ENCODE measurements around the gene SCRN2.
A peak's percentile ranks its signal among the peaks of the same experiment; 100 is the strongest.

Gene SCRN2

GRCh38 chr17:47843391-47843730 lies 2.3 kb upstream of the SCRN2 start:
- H3K9ac ChIP-seq, result peak overlapping the region in 1 of 11 experiments; percentile 28; a peak in 2 of 22 replicates
- peak overlapping the region in 6 of 11 experiments; percentile 7 to 30 (median 26); a peak in 9 of 22 replicates for H3K4me2 ChIP-seq
- peaks cover 43 to 51% (median 49%) of the 10 kb centered on the region in 11 experiments for H3K27me3 ChIP-seq
- H3K4me1 ChIP-seq, result peaks cover 16 to 38% (median 28%) of the 10 kb centered on the region in 10 experiments
- TF ChIP-seq Cebpa-rat (IDR thresholded peaks at IDR 0.05), result no peak
- no peak overlapping the region for H3K27ac ChIP-seq
- H3K4me3 ChIP-seq, result no peak overlapping the region
- peaks cover 0 to 12% (median 4%) of the 10 kb centered on the region in 11 experiments; a peak in 15 of 22 replicates for H3K36me3 ChIP-seq
- peaks cover 0 to 36% (median 0%) of the 10 kb centered on the region in 11 experiments; a peak in 11 of 22 replicates for H4K20me1 ChIP-seq
- no peaks in the 10 kb centered on the region for H3K9me3 ChIP-seq (replicated peaks in 1 of 11)

DNA sequence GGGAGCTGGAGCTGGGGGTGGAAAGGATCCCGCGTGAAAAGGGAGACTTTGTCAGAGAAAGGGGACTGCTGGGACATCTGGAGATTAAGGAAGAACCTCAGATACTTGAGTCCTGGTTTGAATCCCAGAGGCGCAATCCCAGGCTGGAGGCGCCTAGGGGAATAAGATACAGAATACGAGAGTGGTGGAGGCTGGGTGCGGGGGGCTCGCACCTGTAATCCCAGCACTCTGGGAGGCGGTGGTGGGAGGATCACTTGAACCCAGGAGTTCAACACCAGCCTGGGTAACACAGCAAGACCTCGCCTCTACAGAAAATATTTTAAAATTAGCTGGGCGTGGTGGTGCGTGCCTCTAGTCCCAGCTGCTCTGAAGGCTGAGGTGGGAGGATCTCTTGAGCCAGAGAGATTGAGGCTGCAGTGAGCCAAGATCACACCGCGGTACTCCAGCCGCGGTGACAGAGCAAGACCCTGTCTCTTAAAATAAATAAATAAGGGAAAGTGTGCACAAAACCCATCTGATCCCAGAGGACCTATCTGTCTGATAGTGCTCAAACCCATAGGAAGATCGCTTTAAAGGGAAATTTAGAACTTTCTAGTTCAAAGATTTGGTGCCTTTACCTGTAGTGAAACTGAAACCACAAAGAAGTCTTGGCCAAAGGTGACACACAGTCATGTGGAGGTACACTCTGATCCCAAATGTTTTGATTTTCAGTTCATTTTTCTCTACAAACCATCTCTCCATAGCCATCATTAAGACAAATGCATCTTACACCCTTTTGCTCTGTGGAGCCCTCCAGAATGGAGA lies 617 bp upstream of the SCRN2 start:
- H3K27me3 ChIP-seq, result peaks cover 27 to 35% (median 32%) of the 10 kb centered on the region in 11 experiments
- peaks cover 0 to 28% (median under 1%) of the 10 kb centered on the region in 11 experiments; a peak in 9 of 22 replicates for H4K20me1 ChIP-seq
- H3K27ac ChIP-seq, result peak overlapping the region in 9 of 11 experiments; percentile 49 to 73 (median 67); a peak in 12 of 22 replicates
- H3K4me2 ChIP-seq, result peak overlapping the region; percentile 92 to 99 (median 97); a peak in 20 of 22 replicates
- TF ChIP-seq Cebpa-rat (IDR thresholded peaks at IDR 0.05), result no peak
- H3K4me3 ChIP-seq, result peak overlapping the region in 9 of 10 experiments; percentile 74 to 85 (median 80); a peak in 16 of 20 replicates
- peaks cover 24 to 55% (median 45%) of the 10 kb centered on the region in 10 experiments for H3K4me1 ChIP-seq
- peaks cover 0 to 29% (median 17%) of the 10 kb centered on the region in 11 experiments; a peak in 18 of 22 replicates for H3K36me3 ChIP-seq
- H3K9me3 ChIP-seq (replicated peaks in 1 of 11), result no peaks in the 10 kb centered on the region
- peak overlapping the region in 10 of 11 experiments; percentile 73 to 86 (median 80); a peak in 20 of 22 replicates for H3K9ac ChIP-seq

DNA sequence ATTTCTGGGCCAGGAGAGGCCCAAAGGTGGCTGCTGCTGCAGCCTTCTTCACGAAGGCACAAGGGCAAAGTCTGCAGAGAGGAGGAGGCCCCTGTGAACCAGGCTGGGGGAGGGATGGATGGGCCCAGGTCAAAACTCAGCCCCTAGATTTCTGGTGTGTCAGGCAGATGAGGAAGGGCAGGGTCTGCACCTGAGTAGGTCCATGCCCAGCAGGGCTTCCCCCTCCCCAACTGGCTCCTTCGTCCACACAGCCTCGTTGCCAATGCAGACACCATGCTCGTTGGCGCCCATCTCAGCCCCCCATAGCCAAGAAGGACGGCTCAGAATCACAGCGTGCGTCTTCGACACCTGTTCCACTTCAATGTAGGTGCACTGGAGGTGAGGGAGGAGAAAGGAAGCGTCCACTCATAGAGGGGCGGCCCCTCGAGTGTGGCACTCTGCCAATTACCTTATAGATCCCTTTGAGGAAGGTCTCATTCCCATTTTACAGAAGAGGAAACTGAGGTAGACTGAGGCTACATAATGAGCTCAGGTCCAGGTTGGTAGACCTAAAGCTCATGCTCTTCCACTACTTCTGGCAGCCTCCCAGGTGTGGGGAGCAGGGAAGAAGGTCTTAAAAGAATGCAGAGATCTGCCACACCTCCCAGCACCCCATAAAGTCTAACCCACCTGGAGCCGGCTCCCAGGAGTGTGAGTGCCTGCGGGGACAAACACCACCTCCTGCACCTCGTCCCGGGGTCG lies 902 bp downstream of the SCRN2 start:
- Histone ChIP-seq H3K9ac (peak overlapping the region; percentile 73 to 86 (median 80)), H3K27me3 (peaks cover 12 to 19% (median 17%) of the 10 kb centered on the region in 11 experiments), H3K4me3 (peak overlapping the region; percentile 74 to 85 (median 80)), H3K27ac (peak overlapping the region; percentile 49 to 73 (median 64); a peak in 21 of 22 replicates), H3K36me3 (peaks cover 5 to 43% (median 20%) of the 10 kb centered on the region in 11 experiments; a peak in 19 of 22 replicates), H3K4me1 (peaks cover 37 to 70% (median 60%) of the 10 kb centered on the region in 10 experiments), H4K20me1 (peaks cover 0 to 20% (median 0%) of the 10 kb centered on the region in 11 experiments; a peak in 5 of 22 replicates), H3K9me3 (replicated peaks in 1 of 11) (no peaks in the 10 kb centered on the region), H3K4me2 (peak overlapping the region; percentile 92 to 99 (median 97))
- no peak for TF ChIP-seq Cebpa-rat (IDR thresholded peaks at IDR 0.05)

DNA sequence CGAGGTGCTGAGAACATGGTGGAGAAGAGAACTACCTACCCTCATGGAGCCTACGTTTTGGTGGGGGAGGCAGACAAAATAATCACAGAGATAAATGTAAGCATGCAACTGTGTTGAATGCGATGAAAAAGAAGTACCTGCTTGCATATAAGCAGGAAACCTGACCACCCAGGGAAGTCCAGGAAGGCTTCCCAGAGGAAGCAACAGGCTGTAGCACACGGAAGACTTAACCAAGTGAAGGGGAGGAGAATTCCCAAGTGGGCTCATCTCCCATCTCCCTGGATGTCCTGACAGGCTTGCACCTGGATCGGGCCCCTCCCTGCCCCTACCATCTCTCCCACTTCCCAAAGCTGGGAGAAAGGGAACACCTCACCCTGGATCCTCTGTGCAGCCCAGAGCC lies 2.0 kb downstream of the SCRN2 start:
- no peaks in the 10 kb centered on the region for H3K9me3 ChIP-seq (replicated peaks in 1 of 11)
- peak overlapping the region in 7 of 11 experiments; percentile 92 to 99 (median 97); a peak in 10 of 22 replicates for H3K4me2 ChIP-seq
- H3K4me3 ChIP-seq, result no peak overlapping the region
- H3K9ac ChIP-seq, result 0 out of 22 replicates have a peak overlapping the region, but pooled peaks of 1 of the 11 experiments have one; percentile 79
- H3K4me1 ChIP-seq, result peaks cover 48 to 81% (median 71%) of the 10 kb centered on the region in 10 experiments
- peaks cover 5 to 44% (median 22%) of the 10 kb centered on the region in 11 experiments; a peak in 19 of 22 replicates for H3K36me3 ChIP-seq
- H3K27me3 ChIP-seq, result peaks cover under 1 to 8% (median 6%) of the 10 kb centered on the region in 11 experiments; a peak in 14 of 22 replicates
- H4K20me1 ChIP-seq, result peaks cover 0 to 20% (median 0%) of the 10 kb centered on the region in 11 experiments; a peak in 5 of 22 replicates
- no peak overlapping the region for H3K27ac ChIP-seq
- TF ChIP-seq Cebpa-rat (IDR thresholded peaks at IDR 0.05), result no peak

DNA sequence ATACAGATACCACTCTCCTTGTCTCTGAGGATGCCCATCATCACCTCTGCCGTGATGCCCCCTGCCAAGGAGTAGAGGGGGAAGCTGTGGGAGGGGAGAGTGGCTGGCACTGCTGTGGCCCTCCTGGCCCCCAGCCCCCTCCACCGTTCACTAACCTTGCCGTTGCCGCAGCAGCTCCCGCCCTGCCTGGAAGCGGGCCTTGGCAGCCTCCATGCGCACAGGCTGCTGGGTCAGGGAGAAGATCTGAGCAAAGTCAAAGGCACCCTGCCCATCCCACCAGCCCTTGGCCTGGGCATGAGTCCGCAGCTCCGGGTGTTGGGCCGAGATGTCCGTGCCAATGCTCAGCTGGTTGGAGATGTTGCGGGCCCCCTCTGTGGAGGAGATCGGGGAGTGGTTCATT lies 2.4 kb downstream of the SCRN2 start:
- Histone ChIP-seq H3K27ac (no peak overlapping the region), H4K20me1 (peaks cover 0 to 20% (median 0%) of the 10 kb centered on the region in 11 experiments; a peak in 5 of 22 replicates), H3K9me3 (replicated peaks in 1 of 11) (no peaks in the 10 kb centered on the region), H3K4me2 (no peak overlapping the region), H3K4me3 (no peak overlapping the region), H3K4me1 (peaks cover 52 to 84% (median 74%) of the 10 kb centered on the region in 10 experiments), H3K27me3 (peaks cover 0 to 4% (median 1%) of the 10 kb centered on the region in 11 experiments; a peak in 6 of 22 replicates), H3K36me3 (peaks cover 5 to 44% (median 22%) of the 10 kb centered on the region in 11 experiments; a peak in 19 of 22 replicates), H3K9ac (no peak overlapping the region)
- TF ChIP-seq Cebpa-rat (IDR thresholded peaks at IDR 0.05), result no peak

GRCh38 chr17:47837401-47838039 lies 3.6 kb downstream of the SCRN2 start:
- Histone ChIP-seq H3K27ac (peak overlapping the region in 1 of 11 experiments; percentile 7; a peak in 1 of 22 replicates), H4K20me1 (peaks cover 0 to 20% (median 0%) of the 10 kb centered on the region in 11 experiments; a peak in 5 of 22 replicates), H3K9me3 (replicated peaks in 1 of 11) (no peaks in the 10 kb centered on the region), H3K27me3 (no peaks in the 10 kb centered on the region), H3K36me3 (peaks cover 5 to 44% (median 22%) of the 10 kb centered on the region in 11 experiments; a peak in 19 of 22 replicates), H3K4me1 (peaks cover 59 to 82% (median 73%) of the 10 kb centered on the region in 10 experiments), H3K4me3 (no peak overlapping the region; a peak in 1 of 20 replicates), H3K9ac (peak overlapping the region in 9 of 11 experiments; percentile 6 to 56 (median 33); a peak in 11 of 22 replicates), H3K4me2 (peak overlapping the region; percentile 40 to 74 (median 63); a peak in 21 of 22 replicates)
- TF ChIP-seq Cebpa-rat (IDR thresholded peaks at IDR 0.05), result no peak

DNA sequence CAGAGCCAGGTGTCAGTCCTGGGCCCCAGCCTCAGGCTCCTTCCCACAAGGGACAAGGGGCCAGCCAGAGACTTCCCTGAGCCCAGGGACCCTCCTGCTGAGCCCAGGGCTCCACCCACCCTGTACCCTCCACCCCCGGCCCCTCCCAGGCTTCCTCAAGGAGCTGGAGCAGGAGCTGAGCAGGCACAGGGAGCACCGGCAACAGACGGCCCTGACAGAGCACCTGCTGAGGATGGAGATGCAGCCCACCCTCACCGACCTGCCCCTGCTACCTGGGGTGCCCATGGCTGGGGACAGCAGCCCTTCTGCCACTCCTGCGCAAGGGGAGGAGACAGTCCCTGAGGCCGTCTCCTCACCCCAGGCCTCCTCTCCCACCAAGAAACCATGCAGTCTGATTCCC lies 4.5 kb downstream of the SCRN2 start:
- peaks cover 5 to 44% (median 22%) of the 10 kb centered on the region in 11 experiments; a peak in 19 of 22 replicates for H3K36me3 ChIP-seq
- peaks cover 0 to 20% (median 0%) of the 10 kb centered on the region in 11 experiments; a peak in 5 of 22 replicates for H4K20me1 ChIP-seq
- no peaks in the 10 kb centered on the region for H3K27me3 ChIP-seq
- H3K4me3 ChIP-seq, result no peak overlapping the region
- peaks cover 67 to 87% (median 78%) of the 10 kb centered on the region in 10 experiments for H3K4me1 ChIP-seq
- peak overlapping the region in 10 of 11 experiments; percentile 6 to 56 (median 26); a peak in 10 of 22 replicates for H3K9ac ChIP-seq
- no peaks in the 10 kb centered on the region for H3K9me3 ChIP-seq (replicated peaks in 1 of 11)
- 0 out of 22 replicates have a peak overlapping the region, but pooled peaks of 2 of the 11 experiments have one; percentile 7 to 11 for H3K27ac ChIP-seq
- peak overlapping the region in 10 of 11 experiments; percentile 55 to 77 (median 67); a peak in 20 of 22 replicates for H3K4me2 ChIP-seq
- no peak for TF ChIP-seq Cebpa-rat (IDR thresholded peaks at IDR 0.05)

Measured in BLaER1 treated with 17β-estradiol and CSF1 and Interleukin-3, amounts not matched to agents 10 nM and 100 nM (cell line).